ENCODE measurements around the gene SMC2.

SMC2 gene

GRCh38 chr9:104093647-104094533 lies at the start of gene SMC2:
Gene SMC2, plus strand, starts transcription at chr9:104094309. Its CDS starts 1,076 bp downstream, at chr9:104095385.
- peak; percentile 95 for DNase-seq

- no peak for DNase-seq
Observed at GRCh38 chr9:104068546-104068945, 25.6 kb upstream of the SMC2 start.

GRCh38 chr9:104069288-104069687 lies 24.8 kb upstream of the SMC2 start:
- DNase-seq: no peak

GRCh38 chr9:104071589-104071988 lies 22.5 kb upstream of the SMC2 start:
- DNase-seq: no peak

- DNase-seq: no peak
Observed at GRCh38 chr9:104073098-104073769, 20.9 kb upstream of the SMC2 start.

- no peak for DNase-seq
Observed at GRCh38 chr9:104073770-104074133, 20.4 kb upstream of the SMC2 start.

- DNase-seq: no peak
Observed at GRCh38 chr9:104074876-104075275, 19.2 kb upstream of the SMC2 start.

- DNase-seq: no peak
Observed at GRCh38 chr9:104075801-104076753, 18.0 kb upstream of the SMC2 start.

GRCh38 chr9:104078596-104078995 lies 15.5 kb upstream of the SMC2 start:
- DNase-seq: no peak

- no peak for DNase-seq
Observed at GRCh38 chr9:104080983-104081382, 13.1 kb upstream of the SMC2 start.

- DNase-seq: no peak
Observed at GRCh38 chr9:104082168-104082567, 11.9 kb upstream of the SMC2 start.

- DNase-seq: no peak
Observed at GRCh38 chr9:104085525-104085924, 8.6 kb upstream of the SMC2 start.

GRCh38 chr9:104087894-104088293 lies 6.2 kb upstream of the SMC2 start:
- no peak for DNase-seq

- DNase-seq: no peak
Observed at GRCh38 chr9:104088416-104088815, 5.7 kb upstream of the SMC2 start.

- no peak for DNase-seq
Observed at GRCh38 chr9:104090578-104090977, 3.5 kb upstream of the SMC2 start.

GRCh38 chr9:104091116-104091515 lies 3.0 kb upstream of the SMC2 start:
- DNase-seq: no peak

GRCh38 chr9:104091708-104092107 lies 2.4 kb upstream of the SMC2 start:
- peak; percentile 5 for DNase-seq

- DNase-seq: no peak
Observed at GRCh38 chr9:104092192-104092591, 1.9 kb upstream of the SMC2 start.

GRCh38 chr9:104092875-104093600 lies 1.1 kb upstream of the SMC2 start:
- no peak for DNase-seq

GRCh38 chr9:104094534-104095015 lies 466 bp downstream of the SMC2 start:
- DNase-seq: no peak

- DNase-seq: no peak
Observed at GRCh38 chr9:104099630-104100029, 5.5 kb downstream of the SMC2 start.

- no peak for DNase-seq
Observed at GRCh38 chr9:104104360-104104759, 10.3 kb downstream of the SMC2 start.
